ENCODE measurements around the gene DPCD. TPM values are rescaled to one million over a fixed set of nuclear protein-coding genes. Genes with fewer than 3 reads are reported as not detected.

DPCD gene
- total RNA-seq, 2 donors from 2014 or later: 32.0 to 40.3 TPM

GRCh38 chr10:101658975-101659374 is 70.9 kb downstream of the DPCD start:
- H3K27me3 ChIP-seq: no peaks in the 10 kb centered on the region
- peaks cover 63% of the 10 kb centered on the region for H3K36me3 ChIP-seq
- H3K4me1 ChIP-seq: no peaks in the 10 kb centered on the region
- no peak for DNase-seq (ENCODE audit: low spot score)
- no peak for TF ChIP-seq CTCF (IDR thresholded peaks at IDR 0.05)
- H3K9me3 ChIP-seq: no peaks in the 10 kb centered on the region
- H3K27ac ChIP-seq: no peak overlapping the region
- no peak overlapping the region for H3K4me3 ChIP-seq

Small RNA genes lying within 50 kb of the gene (microRNA-seq; reads per million reads assigned to microRNA genes)
- 0 reads per million in 2 donors for gene MIR3158-1 (ENCODE audit: borderline number of aligned reads in 2 of 2, borderline replicate concordance in 1 of 2)
- 0 reads per million in 2 donors for gene MIR3158-2 (ENCODE audit: borderline number of aligned reads in 2 of 2, borderline replicate concordance in 1 of 2)

Other genes with a start within 250 kb of the DPCD start
- gene BTRC, start 234.2 kb upstream of the DPCD start, total RNA-seq: 10 to 100 TPM; 19.8 to 22.4 TPM
- 10 to 100 TPM; 13.0 to 25.5 TPM for gene POLL, start 64 bp upstream of the DPCD start, total RNA-seq
- gene FBXW4, start 106.8 kb downstream of the DPCD start, total RNA-seq: 10 to 100 TPM; 75.2 to 95.1 TPM
- gene FGF8, start 187.8 kb downstream of the DPCD start, total RNA-seq: not detected
- 10 to 100 TPM in 1 of 2 donors, 1 to 10 TPM in 1; 6.2 to 14.7 TPM for gene NPM3, start 195.1 kb downstream of the DPCD start, total RNA-seq
- gene OGA, start 230.1 kb downstream of the DPCD start, total RNA-seq: 10 to 100 TPM; 41.6 to 50.9 TPM

Measured in right atrium auricular region (tissue), 2 donors.